GM23248 (cell line): Measurements from ENCODE around the gene KDM3A.

Experiments used
- EZH2 ChIP-seq: fragments of 200-600 bp; sonication (generic); IDR thresholded peaks from 2 replicates; pipeline ENCODE4 v1.6.1; 2018; ENCODE audit warnings: antibody characterized with exemption, mild to moderate bottlenecking; ENCODE audit not compliant: insufficient read depth, poor library complexity, severe bottlenecking
- EZH2phosphoT487 ChIP-seq: fragments of 200-600 bp; sonication (generic); IDR thresholded peaks from 2 replicates; pipeline ENCODE4 v1.6.1; 2018; ENCODE audit warnings: antibody characterized with exemption, moderate library complexity, mild to moderate bottlenecking, low read depth; ENCODE audit not compliant: insufficient read depth

- no peak for TF ChIP-seq EZH2
- TF ChIP-seq EZH2phosphoT487: no peak
Measured at GRCh38 chr2:86440631-86441391, at the start of gene KDM3A.
